OCI-LY3 (cell line): ENCODE results near the gene ZNF786.

ENCODE experiments used
- CTCF ChIP-seq: fragments of 200-600, 300-600 bp; sonication (generic); IDR thresholded peaks from 2 replicates; pipeline ENCODE4 v1.5.1; 2014; ENCODE audit warnings: antibody characterized with exemption, low read length, low read depth
- EZH2phosphoT487 ChIP-seq: fragments of 200-600 bp; shearing (Covaris generic); IDR thresholded peaks from 2 replicates; pipeline ENCODE4 v1.6.1; 2018; ENCODE audit warnings: antibody characterized with exemption, mixed run types, low read depth

GRCh38 chr7:149126662-149127266, 36.2 kb upstream of the ZNF786 start:
- TF ChIP-seq CTCF (no peak), EZH2phosphoT487 (no peak)
